K562 (cell line): ENCODE results near the gene ACE. TPM values are rescaled to one million over a fixed set of nuclear protein-coding genes. Genes with fewer than 3 reads are reported as not detected.
A peak's percentile ranks its signal among the peaks of the same experiment; 100 is the strongest.

Experiments
- KAT7 ChIP-seq: sonication (generic); formaldehyde crosslinking; IDR thresholded peaks from 2 replicates; pipeline ENCODE4 v1.8.0; 2022; ENCODE audit warnings: missing genetic modification reagents, mild to moderate bottlenecking, borderline replicate concordance
- NONO ChIP-seq, 2 experiments: fragments of 200-400 bp in 1 of 2; fragments of 450-650 bp in 1 of 2; formaldehyde crosslinking in 1 of 2; IDR thresholded peaks; 2 replicates each; pipeline ENCODE4 v1.6.1; 2017; ENCODE audit warnings: low read depth in 2 of 2, mild to moderate bottlenecking in 2 of 2, moderate library complexity in 2 of 2, low read length in 1 of 2
- NR4A1 ChIP-seq, 2 experiments: fragments of 250-450 bp in 1 of 2; fragments of 450-650 bp in 1 of 2; sonication (Bioruptor Pico) in 1 of 2; IDR thresholded peaks; 2 replicates each; pipeline versions ENCODE4 v1.4.0 to v1.6.1; 2016 to 2020; ENCODE audit warnings: mild to moderate bottlenecking in 2 of 2, missing compliant biosample characterization in 1 of 2, missing genetic modification characterization in 1 of 2, moderate library complexity in 1 of 2
- UBTF ChIP-seq, 2 experiments: IDR thresholded peaks; 2 replicates each; pipeline ENCODE4 v1.6.1; 2012; ENCODE audit warnings: improper control_type of control experiment in 2 of 2, low read depth in 2 of 2, low read length in 2 of 2, borderline replicate concordance in 1 of 2
- XRCC5 ChIP-seq: fragments of 200-400 bp; formaldehyde crosslinking; IDR thresholded peaks from 2 replicates; pipeline ENCODE4 v1.6.1; 2017; ENCODE audit warnings: low read depth, mild to moderate bottlenecking, low read length
- ZFPM2 ChIP-seq: fragments of 250-450 bp; sonication (Bioruptor Pico); IDR thresholded peaks from 2 replicates; pipeline ENCODE4 v1.5.1; 2022; ENCODE audit warnings: mild to moderate bottlenecking
- ZNF133 ChIP-seq: fragments of 250-450 bp; sonication (Bioruptor Pico); IDR thresholded peaks from 2 replicates; pipeline ENCODE4 v1.4.0; 2020; ENCODE audit warnings: mild to moderate bottlenecking
- ZNF316 ChIP-seq: fragments of 450-650 bp; IDR thresholded peaks from 2 replicates; pipeline ENCODE4 v1.6.1; 2016
- ZNF407 ChIP-seq: fragments of 450-650 bp; IDR thresholded peaks from 2 replicates; pipeline ENCODE4 v1.6.1; 2016; ENCODE audit warnings: low read depth
- polyA plus RNA-seq, 8 experiments: library from polyadenylated mRNA; depleted of rRNA in 4 of 8; stranded (reverse) in 5 of 8; unstranded in 3 of 8; fragments of >200 nt; fragmentation: Nextera tagmentation in 2 of 8; fragmentation: Illumina TruSeq in 1 of 8; extraction: Ambion mirVana in 2 of 8; extraction: Trizol in 1 of 8; gene quantifications; 2 replicates each; pipeline versions ENCODE4 v1.2.1 to v1.2.3, GENCODE V29; 2011 to 2014; ENCODE audit warnings: inconsistent platforms in 1 of 8, missing spikeins in 1 of 8
- total RNA-seq, 7 experiments: library from RNA; depleted of rRNA in 6 of 7; stranded (reverse); fragments of >200 nt in 6 of 7; fragmentation: Illumina TruSeq in 2 of 7; extraction: Trizol in 2 of 7; gene quantifications; 2 replicates each; pipeline versions ENCODE4 v1.2.1 to v1.2.3, GENCODE V29; 2011 to 2021; ENCODE audit warnings: low replicate concordance in 1 of 7

The ACE gene
- total and polyA plus RNA-seq, 9 of the 15 experiments (the other 6 are each of a cell fraction or from before 2014, with no cell fraction given): 0.07 to 2.5 (median 0.47) TPM; not detected in 1

GRCh38 chr17:63447471-63448009, 29.3 kb upstream of the ACE start (continued):
- TF ChIP-seq UBTF (IDR thresholded peaks at IDR 0.05; ENCODE audit: borderline replicate concordance in 1 of 2, low read depth in 2 of 2, low read length in 2 of 2) (0 out of 4 replicates have a peak, but pooled peaks of 1 of the 2 experiments have one; percentile 37), KAT7 (CRISPR knock-in tag) (no peak), ZFPM2 (CRISPR knock-in tag) (no peak), NR4A1 (CRISPR knock-in tag; IDR thresholded peaks at IDR 0.05) (no peak), NR4A1 (tag; IDR thresholded peaks at IDR 0.05) (no peak), NONO (IDR thresholded peaks at IDR 0.05; ENCODE audit: low read depth in 2 of 2, low read length in 1 of 2) (no peak), XRCC5 (no peak), ZNF316 (no peak), ZNF133 (no peak), ZNF407 (no peak)
